PC-3 (cell line): Measurements from ENCODE around the gene TTC27. TPM values are rescaled to one million over a fixed set of nuclear protein-coding genes. Genes with fewer than 3 reads are reported as not detected.
A peak's percentile ranks its signal among the peaks of the same experiment; 100 is the strongest.

ENCODE experiments used
- ATAC-seq: fragments of 200-7000 bp; cut with Tn5 transposase; 2 replicates; pipeline ENCODE4 v1.9.1; 2020; ENCODE audit warnings: mild to moderate bottlenecking, moderate library complexity
- BruUV-seq: library from RNA; stranded (reverse); fragments of 400-500 nt; replicated peaks from 2 replicates; lab custom pipeline; 2021; lab: Mats Ljungman, UMichigan
- CTCF ChIA-PET: fragments of 300-600 bp; sonication (Branson Sonifier 250); formaldehyde crosslinking; loops from one replicate; lab custom pipeline; 2022; ENCODE audit warnings: antibody characterized with exemption; lab: Charles Lee
- POLR2A ChIA-PET: fragments of 300-600 bp; sonication (Branson Sonifier 250); formaldehyde crosslinking; loops from one replicate; lab custom pipeline; 2022; ENCODE audit warnings: antibody characterized with exemption; ENCODE audit not compliant: unreplicated experiment; lab: Charles Lee
- DNase-seq: peaks from one replicate; pipeline ENCODE4 v3.0.0-alpha.2; 2015
- H2AFZ ChIP-seq: fragments of 300-600 bp; sonication (generic); 2 replicates; pipeline ENCODE4 v1.6.0; 2016; ENCODE audit warnings: antibody characterized with exemption, low read length
- H3F3A ChIP-seq: fragments of 300-600 bp; sonication (generic); one replicate; pipeline ENCODE4 v1.6.0; 2017; ENCODE audit warnings: antibody characterized with exemption, low read length, control low read depth, mild to moderate bottlenecking; ENCODE audit not compliant: unreplicated experiment
- H3K27ac ChIP-seq: fragments of 300-600 bp; sonication (generic); 2 replicates; pipeline ENCODE4 v1.5.1; 2016; ENCODE audit warnings: mild to moderate bottlenecking, low read length
- H3K27me3 ChIP-seq: fragments of 300-600 bp; sonication (generic); 2 replicates; pipeline ENCODE4 v1.6.1; 2016; ENCODE audit warnings: low read length, mixed read lengths
- H3K36me3 ChIP-seq: fragments of 300-600 bp; sonication (generic); 2 replicates; pipeline ENCODE4 v1.6.1; 2016; ENCODE audit warnings: low read depth, mixed run types, low read length, mixed read lengths
- H3K4me1 ChIP-seq: fragments of 300-600 bp; sonication (generic); 2 replicates; pipeline ENCODE4 v1.5.1; 2016; ENCODE audit warnings: low read length; ENCODE audit not compliant: insufficient read depth
- H3K4me2 ChIP-seq: fragments of 300-600 bp; sonication (generic); 2 replicates; pipeline ENCODE4 v1.6.0; 2016; ENCODE audit warnings: low read length
- H3K4me3 ChIP-seq: fragments of 300-600 bp; sonication (generic); 2 replicates; pipeline ENCODE4 v1.5.1; 2016; ENCODE audit warnings: mild to moderate bottlenecking, low read length, mixed read lengths
- H3K79me2 ChIP-seq: fragments of 300-600 bp; sonication (generic); 2 replicates; pipeline ENCODE4 v1.6.1; 2017; ENCODE audit warnings: low read length, mixed read lengths
- H3K9ac ChIP-seq: fragments of 300-600 bp; sonication (generic); 2 replicates; pipeline ENCODE4 v1.6.0; 2016; ENCODE audit warnings: mild to moderate bottlenecking, low read length
- H3K9me2 ChIP-seq: fragments of 300-600 bp; sonication (generic); replicated peaks from 2 replicates; pipeline ENCODE4 v1.6.1; 2016; ENCODE audit warnings: mixed run types, low read length, mixed read lengths
- H3K9me3 ChIP-seq: fragments of 300-600 bp; sonication (generic); 2 replicates; pipeline ENCODE4 v1.6.1; 2016; ENCODE audit warnings: low read length, mixed read lengths
- H4K20me1 ChIP-seq: fragments of 300-600 bp; sonication (generic); 2 replicates; pipeline ENCODE4 v1.6.1; 2016; ENCODE audit warnings: low read length, mixed read lengths
- CTCF ChIP-seq: fragments of 300-600 bp; sonication (generic); conservative IDR thresholded peaks from 2 replicates; pipeline ENCODE4 v1.5.1; 2017; ENCODE audit warnings: antibody characterized with exemption, low read depth, mild to moderate bottlenecking, low read length
- EZH2 ChIP-seq: fragments of 300-600 bp; sonication (generic); IDR thresholded peaks from one replicate; pipeline ENCODE4 v1.6.1; 2017; ENCODE audit warnings: antibody characterized with exemption, mild to moderate bottlenecking, low read length; ENCODE audit not compliant: unreplicated experiment
- EZH2phosphoT487 ChIP-seq: fragments of 300-600 bp; sonication (generic); IDR thresholded peaks from 2 replicates; pipeline ENCODE4 v1.6.1; 2018; ENCODE audit warnings: mild to moderate bottlenecking, antibody characterized with exemption, low read length, borderline replicate concordance
- intact Hi-C: fragments of 100-400 bp; cut with micrococcal nuclease; formaldehyde crosslinking; loops from 2 replicates; pipeline ENCODE4 v1.9.0; 2023
- total RNA-seq: library from RNA; depleted of rRNA; stranded (reverse); fragments of >200 nt; gene quantifications from 2 replicates; pipeline ENCODE4 v1.2.3, GENCODE V29; 2014

Gene TTC27
- total RNA-seq, 1 experiment from 2014 or later = 33.0 TPM

- Histone ChIP-seq H3K27me3 (no peaks in the 10 kb centered on the region), H3K9me3 (peaks cover 6% of the 10 kb centered on the region; the same call in 1 of the 2 replicates), H3F3A (no peaks in the 10 kb centered on the region), H3K4me1 (no peaks in the 10 kb centered on the region), H3K9me2 (no peaks in the 10 kb centered on the region), H3K9ac (no peak overlapping the region), H3K27ac (no peak overlapping the region), H3K4me3 (no peak overlapping the region), H4K20me1 (no peaks in the 10 kb centered on the region), H2AFZ (no peak overlapping the region), H3K4me2 (no peak overlapping the region), H3K79me2 (no peaks in the 10 kb centered on the region), H3K36me3 (peaks cover 4% of the 10 kb centered on the region; the same call in 1 of the 2 replicates)
- intact Hi-C loops = no loop called here
- peak; percentile 12 for DNase-seq
- no TSS peak for BruUV-seq
- TF ChIP-seq CTCF (no peak), EZH2phosphoT487 (no peak), EZH2 (no peak)
- ChIA-PET CTCF (no interaction called here), POLR2A (no interaction called here)
- ATAC-seq = no peak
Observed at GRCh38 chr2:32825291-32825712, 197.5 kb downstream of the TTC27 start.

DNA sequence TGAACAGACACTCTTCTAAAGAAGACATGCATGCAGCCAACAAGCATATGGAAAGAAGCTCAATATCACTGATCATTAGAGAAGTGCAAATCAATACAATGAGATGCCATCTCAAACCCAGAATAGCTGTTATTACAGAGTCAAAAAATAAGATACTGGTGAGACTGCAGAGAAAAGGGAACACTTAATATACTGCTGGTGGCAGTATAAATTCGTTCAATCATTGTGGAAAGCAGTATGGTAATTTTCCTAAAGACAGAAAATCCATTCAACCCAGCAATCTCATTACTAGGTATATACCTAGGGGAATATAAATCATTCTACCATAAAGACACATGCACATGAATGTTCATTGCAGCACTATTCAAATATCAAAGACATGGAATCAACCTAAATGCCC, 202.3 kb downstream of the TTC27 start:
- no peak overlapping the region for H3K4me2 ChIP-seq
- no peaks in the 10 kb centered on the region for H3K79me2 ChIP-seq
- ATAC-seq = no peak
- DNase-seq = no peak
- POLR2A ChIA-PET = no interaction called here
- H3K4me1 ChIP-seq = no peaks in the 10 kb centered on the region
- peaks cover 6% of the 10 kb centered on the region; the same call in 1 of the 2 replicates for H3K9me3 ChIP-seq
- intact Hi-C loops = no loop called here
- BruUV-seq = no TSS peak
- H4K20me1 ChIP-seq = no peaks in the 10 kb centered on the region
- H3K36me3 ChIP-seq = 0 out of 2 replicates have a peak, but pooled peaks cover 2% of the 10 kb centered on the region
- H3F3A ChIP-seq = no peaks in the 10 kb centered on the region
- CTCF ChIA-PET = no interaction called here
- H3K9ac ChIP-seq = no peak overlapping the region
- H2AFZ ChIP-seq = no peak overlapping the region
- no peak overlapping the region for H3K27ac ChIP-seq
- no peaks in the 10 kb centered on the region for H3K27me3 ChIP-seq
- no peak for TF ChIP-seq EZH2
- no peak for TF ChIP-seq CTCF
- no peak for TF ChIP-seq EZH2phosphoT487
- no peaks in the 10 kb centered on the region for H3K9me2 ChIP-seq
- H3K4me3 ChIP-seq = no peak overlapping the region

GRCh38 chr2:32832821-32833220, 205.0 kb downstream of the TTC27 start:
- Histone ChIP-seq H3F3A (no peaks in the 10 kb centered on the region), H3K9me2 (no peaks in the 10 kb centered on the region), H4K20me1 (no peaks in the 10 kb centered on the region), H3K79me2 (no peaks in the 10 kb centered on the region), H2AFZ (no peak overlapping the region), H3K27ac (no peak overlapping the region), H3K4me3 (no peak overlapping the region), H3K36me3 (0 out of 2 replicates have a peak, but pooled peaks cover 2% of the 10 kb centered on the region), H3K4me2 (no peak overlapping the region), H3K9me3 (peaks cover 6% of the 10 kb centered on the region; the same call in 1 of the 2 replicates), H3K4me1 (no peaks in the 10 kb centered on the region), H3K9ac (no peak overlapping the region), H3K27me3 (no peaks in the 10 kb centered on the region)
- CTCF ChIA-PET = no interaction called here
- POLR2A ChIA-PET = no interaction called here
- DNase-seq = no peak
- ATAC-seq = no peak
- BruUV-seq = no TSS peak
- no peak for TF ChIP-seq EZH2
- TF ChIP-seq CTCF = no peak
- TF ChIP-seq EZH2phosphoT487 = no peak
- intact Hi-C loops = no loop called here
